ENCODE data around the gene TOB2. TPM values are rescaled to one million over a fixed set of nuclear protein-coding genes. Genes with fewer than 3 reads are reported as not detected.

The TOB2 gene
- total and polyA plus RNA-seq, 9 of the 15 experiments (the other 6 are each of a cell fraction or from before 2014, with no cell fraction given): 3.3 to 20.5 (median 7.3) TPM

DNA sequence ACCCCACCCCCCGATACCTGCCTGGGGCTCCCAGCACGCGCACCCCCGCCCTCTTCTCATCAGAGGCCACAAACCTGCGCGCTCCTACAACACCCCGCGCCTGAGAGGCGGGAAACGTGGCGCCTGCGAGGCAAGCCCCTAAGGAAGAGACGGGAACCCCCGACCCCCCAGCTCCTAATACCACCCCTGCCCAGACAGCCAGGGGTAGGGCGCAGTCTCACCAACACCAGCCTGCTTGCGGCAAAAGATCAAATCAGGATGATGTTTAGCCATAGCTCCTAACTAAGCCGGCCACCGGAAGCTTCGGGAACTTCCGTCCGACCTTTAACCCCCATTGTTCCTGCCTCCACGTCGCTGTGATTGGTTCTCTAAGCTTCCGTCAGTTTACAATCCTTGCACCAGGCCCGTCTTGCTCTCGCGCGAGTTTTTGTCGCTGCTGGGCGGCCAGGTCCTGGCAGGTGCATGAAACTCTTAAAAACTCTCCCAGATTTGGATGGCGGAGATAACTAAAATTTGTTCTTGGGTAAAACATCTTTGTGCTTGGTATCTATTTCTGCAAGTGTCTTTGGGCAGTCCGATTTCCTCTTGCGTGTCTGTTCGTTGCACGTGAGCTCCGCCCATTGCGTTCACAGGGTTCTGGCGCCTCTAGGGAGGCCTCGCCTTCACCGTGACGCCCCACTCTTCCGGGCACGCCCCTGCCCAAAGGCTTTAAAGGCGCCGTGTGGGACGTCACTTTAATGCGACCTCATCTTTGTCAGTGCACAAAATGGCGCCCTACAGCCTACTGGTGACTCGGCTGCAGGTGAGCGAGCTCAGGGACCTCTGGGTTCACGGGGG lies 22.0 kb upstream of the TOB2 start, which contains the start of the genes ACO2 and PHF5A (continued):
- TF ChIP-seq, protein P1, sequence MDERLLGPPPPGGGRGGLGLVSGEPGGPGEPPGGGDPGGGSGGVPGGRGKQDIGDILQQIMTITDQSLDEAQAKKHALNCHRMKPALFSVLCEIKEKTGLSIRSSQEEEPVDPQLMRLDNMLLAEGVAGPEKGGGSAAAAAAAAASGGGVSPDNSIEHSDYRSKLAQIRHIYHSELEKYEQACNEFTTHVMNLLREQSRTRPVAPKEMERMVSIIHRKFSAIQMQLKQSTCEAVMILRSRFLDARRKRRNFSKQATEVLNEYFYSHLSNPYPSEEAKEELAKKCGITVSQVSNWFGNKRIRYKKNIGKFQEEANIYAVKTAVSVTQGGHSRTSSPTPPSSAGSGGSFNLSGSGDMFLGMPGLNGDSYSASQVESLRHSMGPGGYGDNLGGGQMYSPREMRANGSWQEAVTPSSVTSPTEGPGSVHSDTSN (CRISPR knock-in tag; IDR thresholded peaks at IDR 0.05; ENCODE audit: low read depth): no peak
- TF ChIP-seq, protein P1 (tag; conservative IDR thresholded peaks at IDR 0.05; ENCODE audit: low read depth): peak; percentile 83
- TF ChIP-seq, protein P2, sequence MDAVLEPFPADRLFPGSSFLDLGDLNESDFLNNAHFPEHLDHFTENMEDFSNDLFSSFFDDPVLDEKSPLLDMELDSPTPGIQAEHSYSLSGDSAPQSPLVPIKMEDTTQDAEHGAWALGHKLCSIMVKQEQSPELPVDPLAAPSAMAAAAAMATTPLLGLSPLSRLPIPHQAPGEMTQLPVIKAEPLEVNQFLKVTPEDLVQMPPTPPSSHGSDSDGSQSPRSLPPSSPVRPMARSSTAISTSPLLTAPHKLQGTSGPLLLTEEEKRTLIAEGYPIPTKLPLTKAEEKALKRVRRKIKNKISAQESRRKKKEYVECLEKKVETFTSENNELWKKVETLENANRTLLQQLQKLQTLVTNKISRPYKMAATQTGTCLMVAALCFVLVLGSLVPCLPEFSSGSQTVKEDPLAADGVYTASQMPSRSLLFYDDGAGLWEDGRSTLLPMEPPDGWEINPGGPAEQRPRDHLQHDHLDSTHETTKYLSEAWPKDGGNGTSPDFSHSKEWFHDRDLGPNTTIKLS (IDR thresholded peaks at IDR 0.05; ENCODE audit: borderline replicate concordance, low read depth): peak; percentile 83
- TF ChIP-seq, protein P3, sequence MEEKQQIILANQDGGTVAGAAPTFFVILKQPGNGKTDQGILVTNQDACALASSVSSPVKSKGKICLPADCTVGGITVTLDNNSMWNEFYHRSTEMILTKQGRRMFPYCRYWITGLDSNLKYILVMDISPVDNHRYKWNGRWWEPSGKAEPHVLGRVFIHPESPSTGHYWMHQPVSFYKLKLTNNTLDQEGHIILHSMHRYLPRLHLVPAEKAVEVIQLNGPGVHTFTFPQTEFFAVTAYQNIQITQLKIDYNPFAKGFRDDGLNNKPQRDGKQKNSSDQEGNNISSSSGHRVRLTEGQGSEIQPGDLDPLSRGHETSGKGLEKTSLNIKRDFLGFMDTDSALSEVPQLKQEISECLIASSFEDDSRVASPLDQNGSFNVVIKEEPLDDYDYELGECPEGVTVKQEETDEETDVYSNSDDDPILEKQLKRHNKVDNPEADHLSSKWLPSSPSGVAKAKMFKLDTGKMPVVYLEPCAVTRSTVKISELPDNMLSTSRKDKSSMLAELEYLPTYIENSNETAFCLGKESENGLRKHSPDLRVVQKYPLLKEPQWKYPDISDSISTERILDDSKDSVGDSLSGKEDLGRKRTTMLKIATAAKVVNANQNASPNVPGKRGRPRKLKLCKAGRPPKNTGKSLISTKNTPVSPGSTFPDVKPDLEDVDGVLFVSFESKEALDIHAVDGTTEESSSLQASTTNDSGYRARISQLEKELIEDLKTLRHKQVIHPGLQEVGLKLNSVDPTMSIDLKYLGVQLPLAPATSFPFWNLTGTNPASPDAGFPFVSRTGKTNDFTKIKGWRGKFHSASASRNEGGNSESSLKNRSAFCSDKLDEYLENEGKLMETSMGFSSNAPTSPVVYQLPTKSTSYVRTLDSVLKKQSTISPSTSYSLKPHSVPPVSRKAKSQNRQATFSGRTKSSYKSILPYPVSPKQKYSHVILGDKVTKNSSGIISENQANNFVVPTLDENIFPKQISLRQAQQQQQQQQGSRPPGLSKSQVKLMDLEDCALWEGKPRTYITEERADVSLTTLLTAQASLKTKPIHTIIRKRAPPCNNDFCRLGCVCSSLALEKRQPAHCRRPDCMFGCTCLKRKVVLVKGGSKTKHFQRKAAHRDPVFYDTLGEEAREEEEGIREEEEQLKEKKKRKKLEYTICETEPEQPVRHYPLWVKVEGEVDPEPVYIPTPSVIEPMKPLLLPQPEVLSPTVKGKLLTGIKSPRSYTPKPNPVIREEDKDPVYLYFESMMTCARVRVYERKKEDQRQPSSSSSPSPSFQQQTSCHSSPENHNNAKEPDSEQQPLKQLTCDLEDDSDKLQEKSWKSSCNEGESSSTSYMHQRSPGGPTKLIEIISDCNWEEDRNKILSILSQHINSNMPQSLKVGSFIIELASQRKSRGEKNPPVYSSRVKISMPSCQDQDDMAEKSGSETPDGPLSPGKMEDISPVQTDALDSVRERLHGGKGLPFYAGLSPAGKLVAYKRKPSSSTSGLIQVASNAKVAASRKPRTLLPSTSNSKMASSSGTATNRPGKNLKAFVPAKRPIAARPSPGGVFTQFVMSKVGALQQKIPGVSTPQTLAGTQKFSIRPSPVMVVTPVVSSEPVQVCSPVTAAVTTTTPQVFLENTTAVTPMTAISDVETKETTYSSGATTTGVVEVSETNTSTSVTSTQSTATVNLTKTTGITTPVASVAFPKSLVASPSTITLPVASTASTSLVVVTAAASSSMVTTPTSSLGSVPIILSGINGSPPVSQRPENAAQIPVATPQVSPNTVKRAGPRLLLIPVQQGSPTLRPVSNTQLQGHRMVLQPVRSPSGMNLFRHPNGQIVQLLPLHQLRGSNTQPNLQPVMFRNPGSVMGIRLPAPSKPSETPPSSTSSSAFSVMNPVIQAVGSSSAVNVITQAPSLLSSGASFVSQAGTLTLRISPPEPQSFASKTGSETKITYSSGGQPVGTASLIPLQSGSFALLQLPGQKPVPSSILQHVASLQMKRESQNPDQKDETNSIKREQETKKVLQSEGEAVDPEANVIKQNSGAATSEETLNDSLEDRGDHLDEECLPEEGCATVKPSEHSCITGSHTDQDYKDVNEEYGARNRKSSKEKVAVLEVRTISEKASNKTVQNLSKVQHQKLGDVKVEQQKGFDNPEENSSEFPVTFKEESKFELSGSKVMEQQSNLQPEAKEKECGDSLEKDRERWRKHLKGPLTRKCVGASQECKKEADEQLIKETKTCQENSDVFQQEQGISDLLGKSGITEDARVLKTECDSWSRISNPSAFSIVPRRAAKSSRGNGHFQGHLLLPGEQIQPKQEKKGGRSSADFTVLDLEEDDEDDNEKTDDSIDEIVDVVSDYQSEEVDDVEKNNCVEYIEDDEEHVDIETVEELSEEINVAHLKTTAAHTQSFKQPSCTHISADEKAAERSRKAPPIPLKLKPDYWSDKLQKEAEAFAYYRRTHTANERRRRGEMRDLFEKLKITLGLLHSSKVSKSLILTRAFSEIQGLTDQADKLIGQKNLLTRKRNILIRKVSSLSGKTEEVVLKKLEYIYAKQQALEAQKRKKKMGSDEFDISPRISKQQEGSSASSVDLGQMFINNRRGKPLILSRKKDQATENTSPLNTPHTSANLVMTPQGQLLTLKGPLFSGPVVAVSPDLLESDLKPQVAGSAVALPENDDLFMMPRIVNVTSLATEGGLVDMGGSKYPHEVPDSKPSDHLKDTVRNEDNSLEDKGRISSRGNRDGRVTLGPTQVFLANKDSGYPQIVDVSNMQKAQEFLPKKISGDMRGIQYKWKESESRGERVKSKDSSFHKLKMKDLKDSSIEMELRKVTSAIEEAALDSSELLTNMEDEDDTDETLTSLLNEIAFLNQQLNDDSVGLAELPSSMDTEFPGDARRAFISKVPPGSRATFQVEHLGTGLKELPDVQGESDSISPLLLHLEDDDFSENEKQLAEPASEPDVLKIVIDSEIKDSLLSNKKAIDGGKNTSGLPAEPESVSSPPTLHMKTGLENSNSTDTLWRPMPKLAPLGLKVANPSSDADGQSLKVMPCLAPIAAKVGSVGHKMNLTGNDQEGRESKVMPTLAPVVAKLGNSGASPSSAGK (IDR thresholded peaks at IDR 0.05): 0 out of 2 replicates have a peak, but pooled peaks have one; percentile 34
- TF ChIP-seq, protein P4, sequence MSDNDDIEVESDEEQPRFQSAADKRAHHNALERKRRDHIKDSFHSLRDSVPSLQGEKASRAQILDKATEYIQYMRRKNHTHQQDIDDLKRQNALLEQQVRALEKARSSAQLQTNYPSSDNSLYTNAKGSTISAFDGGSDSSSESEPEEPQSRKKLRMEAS (CRISPR knock-in tag; IDR thresholded peaks at IDR 0.05): no peak; the same call in none of the 2 replicates
- peak in 1 of 2 experiments; percentile 68; a peak in 1 of 4 replicates for TF ChIP-seq TEAD1 (CRISPR knock-in tag; IDR thresholded peaks at IDR 0.05)
- TF ChIP-seq MTA2 (IDR thresholded peaks at IDR 0.05; ENCODE audit: low read depth): peak; percentile 60; the same call in 1 of the 2 replicates
- peak; percentile 93 for TF ChIP-seq CHD2 (IDR thresholded peaks at IDR 0.05; ENCODE audit: low read depth, low read length)

Data from K562 (cell line).